Measurements from ENCODE around the gene PAX5.

- TF ChIP-seq CTCF (IDR thresholded peaks at IDR 0.05): no peak
- TF ChIP-seq POLR2A (IDR thresholded peaks at IDR 0.05): no peak
Measured at GRCh38 chr9:36928210-36928609, 105.9 kb downstream of the PAX5 start.

Data from uterus (tissue), 2 donors.